H7 (cell line): Measurements from ENCODE around the gene MID1. TPM values are rescaled to one million over a fixed set of nuclear protein-coding genes. Genes with fewer than 3 reads are reported as not detected.

ENCODE experiments used
- DNase-seq: peaks from one replicate; pipeline ENCODE4 v3.0.0; 2012
- H3K27me3 ChIP-seq: 2 replicates; pipeline ENCODE4 v1.6.0; 2011; ENCODE audit warnings: mild to moderate bottlenecking, low read length; ENCODE audit not compliant: control insufficient read depth, insufficient read depth
- H3K36me3 ChIP-seq: replicated peaks from 2 replicates; pipeline ENCODE4 v1.5.1; 2011; ENCODE audit warnings: low read length; ENCODE audit not compliant: control insufficient read depth, insufficient read depth
- H3K4me3 ChIP-seq: 2 replicates; pipeline ENCODE4 v1.5.1; 2011; ENCODE audit warnings: low read depth, mild to moderate bottlenecking, control low read depth, low read length, moderate library complexity; ENCODE audit not compliant: insufficient read depth
- total RNA-seq: library from RNA; depleted of rRNA; stranded (reverse); fragments of >200 nt; shearing (Covaris generic); gene quantifications from 2 replicates; pipeline ENCODE4 v1.2.3, GENCODE V29; 2014

MID1 gene
- total RNA-seq, 1 experiment from 2014 or later = 55.1 TPM

DNA sequence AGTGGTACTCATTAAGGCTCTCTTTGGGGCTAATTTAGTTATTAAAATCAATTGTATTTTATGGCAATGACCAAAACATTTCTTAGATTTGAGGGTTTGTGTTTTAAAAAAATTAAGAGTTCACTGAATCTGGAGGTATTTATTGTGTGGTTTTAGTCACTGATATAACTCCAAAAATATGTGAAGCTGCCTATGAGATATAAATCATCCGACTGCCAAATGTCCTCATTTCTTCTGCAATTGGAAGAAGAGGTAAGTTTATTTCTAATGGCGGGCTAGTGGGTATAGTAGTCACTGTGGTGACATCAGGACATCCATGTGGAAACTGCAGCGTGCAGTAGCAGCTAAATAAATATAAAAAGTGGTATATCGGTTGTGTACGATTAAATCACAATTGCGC, 205.5 kb downstream of the MID1 start:
- DNase-seq = no peak
- no peak overlapping the region for H3K4me3 ChIP-seq
- H3K36me3 ChIP-seq = no peaks in the 10 kb centered on the region
- no peaks in the 10 kb centered on the region for H3K27me3 ChIP-seq

DNA sequence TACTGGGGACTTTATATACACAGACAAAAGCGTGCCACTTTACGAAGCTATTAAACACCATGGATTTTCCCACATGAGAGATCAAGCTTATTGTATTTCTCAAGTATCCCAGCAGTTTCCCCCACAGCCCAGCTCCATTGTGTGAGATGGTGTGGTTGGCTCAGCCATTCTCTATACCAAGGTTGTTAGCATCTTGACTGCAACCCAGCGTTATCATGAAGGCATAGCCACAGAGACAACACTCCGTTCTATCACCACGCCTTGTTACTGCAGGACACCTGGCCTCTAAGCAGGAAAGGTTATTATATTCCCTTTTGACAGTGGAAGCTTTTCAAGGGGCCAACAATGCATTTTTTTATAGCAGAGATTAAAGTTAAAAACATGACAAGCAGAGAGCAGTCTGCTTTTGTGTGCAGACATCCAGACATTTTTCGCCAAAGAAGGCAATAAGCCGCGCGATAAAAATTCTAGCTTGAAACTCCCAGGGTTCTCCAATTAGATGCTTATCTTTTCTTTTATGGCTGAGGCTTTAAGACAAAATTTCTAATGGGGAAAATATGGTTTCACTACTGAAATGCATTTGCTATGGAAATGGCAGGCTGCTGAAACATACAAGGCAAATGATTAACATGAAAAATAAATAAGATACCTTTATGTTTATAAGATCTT, 206.1 kb downstream of the MID1 start:
- no peaks in the 10 kb centered on the region for H3K36me3 ChIP-seq

DNA sequence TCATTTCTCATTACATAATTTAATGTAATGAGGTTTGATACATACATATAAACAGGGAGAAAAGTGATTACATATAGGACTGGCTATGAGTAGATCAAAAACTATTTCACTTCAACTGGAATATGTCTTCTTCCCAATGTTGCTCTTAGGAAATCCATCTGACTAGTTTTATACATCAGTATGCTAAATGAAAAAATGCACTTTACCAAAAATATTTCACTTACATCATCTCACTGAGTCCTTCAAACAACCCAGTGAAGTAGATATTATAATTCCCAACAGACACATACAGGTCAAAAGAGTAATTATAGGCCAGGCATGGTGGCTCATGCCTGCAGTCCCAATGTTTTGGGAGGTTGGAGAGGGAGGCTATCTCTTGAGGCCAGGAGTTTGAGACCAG, 215.9 kb downstream of the MID1 start:
- no peak overlapping the region for H3K4me3 ChIP-seq
- H3K36me3 ChIP-seq = no peaks in the 10 kb centered on the region
- no peak for DNase-seq

More for the DNA sequence above, 206.1 kb downstream of the MID1 start:
- Histone ChIP-seq H3K27me3 (no peaks in the 10 kb centered on the region), H3K4me3 (no peak overlapping the region)
- DNase-seq = no peak

DNA sequence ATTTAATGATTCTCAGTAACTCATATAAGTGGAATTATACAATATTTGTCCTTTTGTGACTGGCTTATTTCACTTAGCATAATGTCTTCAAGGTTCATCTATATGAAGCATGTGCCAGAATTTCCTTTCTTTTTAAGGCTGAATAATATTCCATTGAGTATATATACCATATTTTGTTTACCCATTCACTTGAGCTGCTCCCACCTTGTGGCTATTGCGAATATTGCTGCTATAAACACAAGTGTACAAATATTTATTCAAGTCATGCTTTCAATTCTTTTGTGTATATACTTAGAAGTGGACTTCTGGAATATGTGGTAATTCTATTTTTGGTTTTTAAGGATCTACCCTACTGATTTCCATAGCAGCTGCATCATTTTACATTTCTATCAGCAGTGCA, 219.1 kb downstream of the MID1 start:
- H3K4me3 ChIP-seq = no peak overlapping the region
- no peaks in the 10 kb centered on the region for H3K27me3 ChIP-seq
- H3K36me3 ChIP-seq = no peaks in the 10 kb centered on the region
- no peak for DNase-seq

More for the DNA sequence above, 215.9 kb downstream of the MID1 start:
- H3K27me3 ChIP-seq = no peaks in the 10 kb centered on the region; the same call in 1 of the 2 replicates

DNA sequence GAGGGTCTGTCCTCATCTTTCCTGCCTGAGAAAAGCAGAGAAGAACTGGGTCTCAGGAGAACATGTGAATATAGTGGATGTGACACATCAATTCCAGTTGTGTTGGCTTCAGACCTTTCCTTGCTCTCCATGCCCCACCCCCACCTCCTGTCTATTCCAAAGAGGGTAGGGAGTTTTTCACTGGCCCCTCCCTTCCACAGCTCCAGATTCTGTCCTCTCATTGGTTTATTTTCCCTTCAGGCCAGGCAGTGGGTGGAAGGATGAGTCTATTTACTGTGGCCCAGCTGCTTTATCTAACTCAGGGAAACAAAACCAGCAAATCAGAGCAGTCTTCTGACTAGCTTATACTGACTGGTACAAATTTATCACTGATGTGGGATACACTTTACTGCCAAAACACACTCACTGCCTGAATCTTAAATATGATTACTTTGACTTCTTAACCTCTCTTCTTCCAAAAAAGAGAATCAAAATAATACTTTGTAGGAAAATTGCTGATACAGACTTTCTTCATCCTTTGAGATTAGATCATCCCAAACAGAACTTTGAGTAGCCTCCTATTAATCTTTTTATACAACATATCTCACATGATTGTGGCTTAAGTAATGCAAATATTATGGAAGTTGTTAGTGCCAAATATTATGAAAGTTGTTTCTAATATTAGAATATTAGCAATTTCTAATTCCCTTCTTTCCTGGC, 221.2 kb downstream of the MID1 start:
- Histone ChIP-seq H3K36me3 (no peaks in the 10 kb centered on the region), H3K27me3 (no peaks in the 10 kb centered on the region), H3K4me3 (no peak overlapping the region)
- DNase-seq = peak; percentile 37

DNA sequence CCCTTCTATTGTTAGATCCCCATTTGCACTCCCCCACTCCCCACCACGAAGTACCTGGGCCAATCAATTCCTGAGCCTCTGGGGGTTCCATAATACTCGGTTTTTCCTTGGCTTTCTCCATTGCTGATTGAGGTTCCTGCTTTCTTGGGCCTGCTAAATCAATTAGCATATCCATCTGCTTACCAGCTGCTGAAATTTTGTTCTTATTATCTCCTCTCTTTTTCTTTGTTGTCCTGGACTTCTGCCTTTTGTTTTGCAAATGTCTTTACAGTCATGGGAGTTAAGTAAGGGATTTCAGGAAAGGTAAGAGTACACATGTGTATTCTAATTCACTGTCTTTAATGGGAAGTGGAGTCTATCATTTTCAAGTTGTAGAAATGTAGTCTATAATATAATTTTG, 222.2 kb downstream of the MID1 start:
- H3K27me3 ChIP-seq = no peaks in the 10 kb centered on the region
- H3K4me3 ChIP-seq = no peak overlapping the region
- H3K36me3 ChIP-seq = no peaks in the 10 kb centered on the region
- no peak for DNase-seq

DNA sequence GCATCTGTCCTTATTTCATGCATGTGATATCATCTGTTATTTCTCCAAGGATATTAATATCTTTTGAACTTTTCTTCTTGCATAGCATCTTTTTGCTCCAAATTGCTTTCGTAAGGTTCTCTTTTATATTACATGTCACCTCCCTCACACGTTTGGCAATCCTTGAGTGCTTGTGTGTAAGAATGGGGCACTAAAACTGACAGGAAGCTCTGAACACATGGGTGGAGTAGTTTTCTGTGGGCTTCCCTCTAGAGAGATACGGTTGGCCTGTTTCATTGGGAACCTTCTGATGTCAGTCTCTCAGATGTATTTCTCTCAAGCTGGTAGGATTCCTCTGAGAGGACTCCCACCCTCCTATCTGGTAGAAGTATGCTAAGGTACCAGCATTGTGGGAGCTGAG, 223.0 kb downstream of the MID1 start:
- no peak for DNase-seq
- Histone ChIP-seq H3K4me3 (no peak overlapping the region), H3K27me3 (no peaks in the 10 kb centered on the region), H3K36me3 (no peaks in the 10 kb centered on the region)

DNA sequence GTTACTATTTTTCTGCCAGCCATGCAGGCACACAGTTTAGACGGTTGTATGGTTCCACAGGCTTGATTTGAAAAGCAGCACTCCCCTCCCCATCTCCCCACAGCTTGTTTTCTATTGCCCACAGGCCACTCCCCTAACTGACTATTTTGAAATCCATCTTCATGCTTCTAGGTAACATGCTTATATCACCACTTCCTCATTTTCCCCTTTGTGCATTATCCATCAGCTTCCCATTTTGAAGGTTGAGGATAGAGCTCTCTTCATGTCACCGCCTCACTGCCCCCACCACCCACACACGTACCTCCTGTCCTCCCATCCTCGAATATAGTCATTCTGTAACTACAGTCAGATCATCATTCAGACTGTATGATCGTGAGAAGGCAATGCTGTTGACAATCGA, 224.7 kb downstream of the MID1 start:
- DNase-seq = no peak
- Histone ChIP-seq H3K27me3 (no peaks in the 10 kb centered on the region), H3K36me3 (no peaks in the 10 kb centered on the region), H3K4me3 (no peak overlapping the region)
